ENCODE data around the gene BSPRY.

BSPRY gene

DNA sequence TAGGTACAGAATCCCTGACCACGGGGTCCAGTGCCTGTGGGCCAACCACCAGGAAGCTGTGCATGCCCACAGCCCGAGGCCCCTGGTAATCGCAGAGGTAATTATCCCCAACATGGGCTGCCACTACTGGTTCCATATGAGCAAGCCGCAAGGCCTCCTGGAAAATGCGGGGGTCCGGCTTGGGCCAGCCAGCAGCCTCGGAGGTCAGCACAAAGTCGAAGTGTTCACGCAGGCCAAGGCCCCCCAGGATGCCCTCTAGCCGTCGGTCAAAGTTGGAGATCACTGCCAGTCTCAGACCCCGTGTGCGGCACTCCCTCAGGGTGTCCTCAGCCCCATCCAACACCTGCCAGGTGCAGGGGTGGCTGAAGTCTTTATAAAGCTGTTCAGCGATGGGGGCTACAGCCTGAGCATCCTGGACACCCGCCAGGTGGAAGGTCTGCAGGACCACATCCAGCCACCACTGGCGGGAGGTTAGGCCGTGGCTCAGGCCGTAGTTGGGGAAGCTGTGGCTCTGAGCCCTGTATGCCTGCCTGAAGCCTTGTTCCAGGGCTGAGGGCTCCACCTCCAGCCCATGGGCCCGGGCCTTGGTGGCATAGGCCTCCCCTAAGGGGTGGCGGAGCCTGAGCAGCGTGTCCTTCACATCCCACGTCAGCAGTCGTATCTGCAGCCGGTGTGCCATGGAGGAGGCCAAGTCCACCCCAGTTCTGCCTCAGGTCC, 24.5 kb downstream of the BSPRY start:
- TF ChIP-seq, protein P1, sequence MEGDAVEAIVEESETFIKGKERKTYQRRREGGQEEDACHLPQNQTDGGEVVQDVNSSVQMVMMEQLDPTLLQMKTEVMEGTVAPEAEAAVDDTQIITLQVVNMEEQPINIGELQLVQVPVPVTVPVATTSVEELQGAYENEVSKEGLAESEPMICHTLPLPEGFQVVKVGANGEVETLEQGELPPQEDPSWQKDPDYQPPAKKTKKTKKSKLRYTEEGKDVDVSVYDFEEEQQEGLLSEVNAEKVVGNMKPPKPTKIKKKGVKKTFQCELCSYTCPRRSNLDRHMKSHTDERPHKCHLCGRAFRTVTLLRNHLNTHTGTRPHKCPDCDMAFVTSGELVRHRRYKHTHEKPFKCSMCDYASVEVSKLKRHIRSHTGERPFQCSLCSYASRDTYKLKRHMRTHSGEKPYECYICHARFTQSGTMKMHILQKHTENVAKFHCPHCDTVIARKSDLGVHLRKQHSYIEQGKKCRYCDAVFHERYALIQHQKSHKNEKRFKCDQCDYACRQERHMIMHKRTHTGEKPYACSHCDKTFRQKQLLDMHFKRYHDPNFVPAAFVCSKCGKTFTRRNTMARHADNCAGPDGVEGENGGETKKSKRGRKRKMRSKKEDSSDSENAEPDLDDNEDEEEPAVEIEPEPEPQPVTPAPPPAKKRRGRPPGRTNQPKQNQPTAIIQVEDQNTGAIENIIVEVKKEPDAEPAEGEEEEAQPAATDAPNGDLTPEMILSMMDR (IDR thresholded peaks at IDR 0.05), result no peak

DNA sequence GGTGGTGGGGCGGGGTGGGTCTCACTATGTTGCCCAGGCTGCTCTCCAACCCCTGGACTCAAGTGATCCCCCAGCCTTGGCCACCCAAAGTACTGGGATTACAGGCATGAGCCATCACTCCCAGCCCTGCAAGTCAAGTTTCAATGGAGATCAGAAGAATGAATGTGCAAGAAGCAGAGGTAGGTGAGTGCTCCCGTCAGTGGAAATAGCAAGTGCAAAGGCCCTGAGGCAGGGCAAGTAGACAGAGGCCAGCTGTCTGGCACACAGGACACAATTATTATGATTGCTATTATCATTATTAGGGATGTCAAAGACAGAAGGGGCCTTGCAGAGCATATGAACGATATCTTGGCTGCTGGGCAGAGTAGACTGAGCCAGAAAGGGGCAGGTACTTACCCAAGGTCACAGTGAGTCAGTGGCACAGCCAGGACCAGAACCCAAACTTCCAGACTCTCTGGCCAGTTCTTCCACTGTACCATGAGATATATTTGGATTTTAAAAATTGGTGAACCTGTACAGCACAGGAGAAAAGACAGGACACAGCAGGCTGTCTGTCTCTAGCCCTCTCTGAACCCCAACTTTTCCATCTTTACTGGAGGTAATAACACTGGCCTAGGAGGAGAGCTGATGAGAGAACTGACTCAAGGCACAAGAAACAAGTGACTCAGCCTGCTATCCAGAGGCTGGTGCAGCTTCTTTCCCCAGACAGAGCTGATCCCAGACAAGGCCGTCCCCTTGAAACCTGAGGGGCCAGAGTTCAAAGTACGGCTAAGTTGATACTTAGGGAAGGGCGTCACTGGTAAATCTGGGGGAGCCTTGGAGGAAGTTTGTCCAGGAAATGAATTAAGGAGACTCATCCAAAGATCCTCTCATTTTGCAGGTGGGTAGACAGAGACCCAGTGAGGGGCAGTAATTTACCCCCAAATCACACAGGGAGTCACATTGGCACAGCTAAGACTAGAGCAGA, 26.0 kb downstream of the BSPRY start:
- TF ChIP-seq, protein P1 (IDR thresholded peaks at IDR 0.05), result no peak

DNA sequence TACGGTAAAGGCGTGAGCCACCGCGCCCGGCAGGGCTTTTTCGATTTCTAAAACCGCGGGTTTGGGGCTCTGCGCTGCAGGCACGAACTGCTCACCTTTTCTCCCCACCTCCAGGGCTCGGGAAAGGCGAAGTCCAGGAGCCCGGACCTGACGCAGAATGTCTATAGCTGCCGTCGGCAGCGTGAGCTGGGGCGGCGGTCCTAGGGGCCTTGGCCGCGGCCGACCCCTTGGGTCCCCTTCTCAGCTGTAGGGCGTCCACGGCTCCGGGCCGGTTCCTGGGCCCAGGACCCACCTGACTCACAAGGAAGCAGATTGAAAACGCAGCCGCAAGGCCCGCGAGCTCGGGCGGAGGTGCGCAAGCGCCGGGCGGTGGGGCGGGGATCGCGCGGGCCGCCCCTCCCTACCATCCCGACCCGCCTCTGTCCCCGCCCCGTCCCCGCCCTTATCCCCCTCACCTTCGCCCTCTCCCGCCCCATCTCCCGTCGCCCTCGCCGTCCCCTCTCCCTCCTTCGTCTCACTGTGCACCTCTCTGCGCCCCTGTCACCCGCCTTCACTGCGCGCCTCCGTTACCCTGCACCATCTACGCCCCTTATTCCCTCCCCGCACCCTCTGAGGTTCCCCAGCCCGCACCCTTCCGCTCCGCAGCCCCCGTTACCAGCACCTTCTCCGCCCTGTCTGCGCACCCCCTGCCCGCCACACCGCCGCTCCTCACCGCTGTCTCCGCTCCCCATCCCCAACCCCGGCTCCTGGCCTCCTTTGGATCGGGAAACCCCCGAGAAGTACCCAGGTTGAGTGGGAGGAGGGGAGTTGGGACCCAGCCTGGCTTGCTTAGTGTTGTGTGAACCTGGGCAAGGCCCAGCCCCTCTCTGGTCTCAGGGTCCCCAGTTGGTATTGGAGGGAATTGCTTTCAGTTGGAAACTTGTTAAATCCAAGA, 27.6 kb downstream of the BSPRY start, which contains the start of gene HDHD3:
HDHD3 (minus strand) TSS at position 353 of the 934 bp plus-strand sequence. CDS start 2,632 bp downstream, outside the sequence.
- TF ChIP-seq, protein P1 (IDR thresholded peaks at IDR 0.05), result no peak

DNA sequence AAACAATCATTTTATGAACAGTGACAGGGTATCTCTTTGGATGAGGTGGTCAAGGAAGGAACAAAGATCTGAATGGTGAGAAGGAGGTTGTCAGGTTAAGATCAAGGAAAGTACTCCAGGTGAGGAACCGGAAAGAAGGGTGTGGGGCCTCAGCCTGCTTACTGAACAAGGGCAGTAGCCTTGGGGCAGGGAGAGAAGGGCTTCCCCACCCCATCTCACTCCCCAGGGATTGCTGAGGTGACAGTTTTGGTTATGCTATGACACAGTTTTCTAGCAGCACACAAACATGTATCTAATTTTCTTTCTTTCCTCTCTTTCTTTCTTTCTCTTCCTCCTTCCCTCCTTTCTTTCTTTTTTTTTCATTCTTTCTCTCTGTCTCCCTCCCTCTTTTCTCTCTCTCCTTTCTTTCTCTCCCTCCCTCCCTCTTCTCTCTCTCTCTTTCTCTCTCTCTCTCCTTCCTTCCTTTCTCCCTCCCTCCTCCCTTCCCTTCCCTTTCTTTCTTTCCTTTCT, 31.6 kb downstream of the BSPRY start:
- TF ChIP-seq, protein P1 (IDR thresholded peaks at IDR 0.05), result no peak

DNA sequence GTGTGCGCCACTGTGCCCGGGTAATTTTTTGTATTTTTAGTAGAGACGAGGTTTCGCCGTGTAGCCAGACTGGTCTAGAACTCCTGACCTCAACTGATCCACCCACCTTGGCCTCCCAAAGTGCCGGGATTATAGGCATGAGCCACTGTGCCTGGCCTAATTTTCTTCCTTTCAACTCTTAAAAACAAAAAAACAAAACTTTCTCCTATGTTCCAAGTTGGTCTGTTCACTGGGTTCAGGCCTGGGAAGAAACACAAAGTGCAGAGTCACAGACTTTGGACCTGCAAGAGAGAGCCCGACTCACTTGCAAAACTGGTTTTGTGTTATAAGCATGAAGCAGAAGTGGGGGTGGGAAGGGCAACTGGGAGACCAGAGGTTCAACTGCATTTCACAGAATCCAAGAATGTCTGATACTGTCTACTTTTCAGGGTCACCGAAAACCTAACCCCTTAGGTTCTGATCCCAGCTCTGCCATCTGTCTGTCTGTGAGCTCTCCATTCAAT, 32.6 kb downstream of the BSPRY start:
- TF ChIP-seq, protein P1 (IDR thresholded peaks at IDR 0.05), result no peak

DNA sequence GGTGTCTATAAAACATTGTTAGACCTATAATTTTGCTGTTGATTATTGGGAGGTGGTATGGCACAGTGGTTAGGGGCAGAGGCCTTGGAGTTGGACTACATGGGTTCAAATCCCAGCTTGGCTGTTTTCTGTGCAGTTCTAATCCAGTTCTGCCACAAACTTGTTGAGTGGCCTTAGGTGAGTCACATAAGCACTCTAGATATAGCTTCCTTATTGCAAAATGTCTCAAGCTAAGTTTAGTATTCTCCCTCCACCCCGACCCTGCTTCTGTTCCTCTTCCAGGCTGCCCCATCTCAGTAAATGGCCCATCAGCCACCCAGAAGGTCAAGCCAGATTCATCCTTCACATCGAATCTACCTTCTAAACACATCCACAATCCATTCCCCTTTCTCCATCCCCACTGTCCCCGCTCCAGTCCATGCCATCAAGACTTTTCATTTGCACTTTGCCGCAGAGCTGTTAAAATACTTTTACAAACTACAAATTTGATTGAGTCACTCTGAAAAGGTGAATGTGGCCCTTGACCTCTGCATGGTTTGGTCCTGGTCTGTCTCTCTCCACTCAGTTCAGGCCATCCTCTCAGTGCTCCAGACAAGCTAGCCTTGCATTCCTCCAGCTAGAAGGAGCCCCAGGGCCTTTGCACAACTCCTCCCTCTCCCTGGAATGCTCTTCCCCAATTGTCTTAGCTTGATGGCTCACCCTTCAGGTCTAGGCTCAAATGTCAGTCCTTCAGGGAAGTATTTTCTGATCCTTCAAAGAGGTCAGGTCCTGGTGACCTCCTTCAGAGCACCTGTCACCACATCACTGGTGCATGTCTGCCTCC, 37.4 kb downstream of the BSPRY start:
- TF ChIP-seq, protein P1 (IDR thresholded peaks at IDR 0.05), result no peak
